Lung (tissue), 12 donors: ENCODE measurements around the gene RAD52. TPM values are rescaled to one million over a fixed set of nuclear protein-coding genes. Genes with fewer than 3 reads are reported as not detected.

Experiments used
- ATAC-seq: fragments of 200-7000 bp; cut with Tn5 transposase; one replicate; pipeline ENCODE4 v1.9.1; 2020; ENCODE audit warnings: moderate number of reproducible peaks; ENCODE audit not compliant: insufficient read depth, low FRiP score
- DNase-seq, 3 donors: peaks; one replicate each; pipeline ENCODE4 v3.0.0-alpha.2; 2013 to 2017
- H3K27ac ChIP-seq, 2 donors: one replicate each; pipeline ENCODE4 v1.5.1; 2013; ENCODE audit warnings: mild to moderate bottlenecking in 2 of 2, moderate library complexity in 2 of 2, control low read depth in 1 of 2, inconsistent platforms in 1 of 2, low read depth in 1 of 2, low read length in 1 of 2
- H3K27me3 ChIP-seq, 3 donors: one replicate each; pipeline ENCODE4 v1.5.1; 2013; ENCODE audit warnings: low read length in 2 of 3; ENCODE audit not compliant: control insufficient read depth in 3 of 3, insufficient read depth in 3 of 3
- H3K36me3 ChIP-seq, 4 donors: one replicate each; pipeline ENCODE4 v1.5.1; 2013; ENCODE audit warnings: low read length in 4 of 4, mild to moderate bottlenecking in 1 of 4, moderate library complexity in 1 of 4; ENCODE audit not compliant: control insufficient read depth in 4 of 4, insufficient read depth in 4 of 4
- H3K4me1 ChIP-seq, 5 donors: one replicate each; pipeline ENCODE4 v1.5.1; 2013; ENCODE audit warnings: low read length in 5 of 5, mild to moderate bottlenecking in 2 of 5, moderate library complexity in 1 of 5; ENCODE audit not compliant: control insufficient read depth in 5 of 5, insufficient read depth in 5 of 5
- H3K4me3 ChIP-seq: one replicate; pipeline ENCODE4 v1.5.1; 2013; ENCODE audit warnings: mild to moderate bottlenecking, control low read depth, moderate library complexity
- H3K9ac ChIP-seq, 2 donors: one replicate each; pipeline ENCODE4 v1.5.1; 2013; ENCODE audit warnings: low read length in 2 of 2, control low read depth in 1 of 2; ENCODE audit not compliant: insufficient read depth in 1 of 2
- H3K9me3 ChIP-seq, 4 donors: one replicate each; pipeline ENCODE4 v1.5.1; 2013; ENCODE audit warnings: low read length in 3 of 4, mild to moderate bottlenecking in 1 of 4, moderate library complexity in 1 of 4; ENCODE audit not compliant: control insufficient read depth in 4 of 4, insufficient read depth in 3 of 4
- CTCF ChIP-seq: IDR thresholded peaks from 2 replicates; pipeline ENCODE4 v1.5.1; 2012; ENCODE audit warnings: mild to moderate bottlenecking; ENCODE audit errors: control extremely low read depth, extremely low read depth
- WGBS, 2 donors: extraction: QIAGEN DNeasy Blood & Tissue Kit; methylation state at CpG; one replicate each; pipeline ENCODE4 v1.1.7; 2013; 5-methylcytosine and 5-hydroxymethylcytosine counted together
- polyA plus RNA-seq, 2 donors: library from polyadenylated mRNA; stranded (reverse); fragments of 200-250 nt; gene quantifications; one replicate each; pipeline ENCODE4 v1.2.1, GENCODE V29; 2013
- total RNA-seq, 2 donors: library from RNA; depleted of rRNA in 1 of 2; stranded (reverse); fragments of >200 nt in 1 of 2; gene quantifications; one replicate each; pipeline ENCODE4 v1.2.1, GENCODE V29; 2014 to 2021
- donor health status: control.
- donor health status: control.
- donor health status: Bipolar disorder and iron deficiency.
- donor health status: healthy.
- donor health status: DM: yes; HTN: yes; CAD: no.

Gene RAD52
- total and polyA plus RNA-seq, 4 donors: 4.3 to 36.8 (median 8.0) TPM

- DNase-seq (no peak), ATAC-seq (no peak)
- Histone ChIP-seq H3K4me1 (peaks cover 0 to 8% (median 2%) of the 10 kb centered on the region in 5 donors), H3K9me3 (no peaks in the 10 kb centered on the region), H3K27me3 (no peaks in the 10 kb centered on the region), H3K27ac (no peak overlapping the region), H3K36me3 (no peaks in the 10 kb centered on the region), H3K9ac (no peak overlapping the region), H3K4me3 (no peak overlapping the region)
- WGBS, 2 donors: 54 to 77% methylated on average over 1 of the region's 1 CpG
- no peak for TF ChIP-seq CTCF
These were observed 1.7 kb upstream of the RAD52 start for GRCh38 chr12:951176-951575.

DNA sequence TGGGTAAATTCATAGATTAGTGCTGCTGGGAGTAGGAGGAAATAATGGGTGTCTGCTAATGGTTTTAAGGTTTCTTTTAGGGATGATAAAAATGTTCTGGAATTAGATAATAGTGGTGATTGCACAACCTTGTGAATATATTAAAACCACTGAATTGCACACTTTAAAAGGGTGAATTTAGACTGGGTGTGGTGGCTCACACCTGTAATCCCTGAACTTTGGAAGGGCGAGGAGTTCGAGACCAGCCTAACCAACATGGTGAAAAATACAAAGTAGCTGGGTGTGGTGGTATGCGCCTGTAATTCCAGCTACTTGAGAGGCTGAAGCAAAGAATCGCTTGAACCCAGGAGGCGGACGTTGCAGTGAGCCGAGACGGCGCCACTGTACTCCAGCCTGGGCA lies 1.3 kb downstream of the RAD52 start:
- DNase-seq (no peak), ATAC-seq (no peak)
- no peaks in the 10 kb centered on the region for H3K27me3 ChIP-seq
- no peak overlapping the region for H3K4me3 ChIP-seq
- no peak overlapping the region for H3K27ac ChIP-seq
- H3K36me3 ChIP-seq: peaks cover 0 to 2% (median 0%) of the 10 kb centered on the region in 4 donors
- no peak for TF ChIP-seq CTCF
- WGBS, 2 donors: 93 to 94% methylated on average over 9 of the region's 9 CpGs
- no peaks in the 10 kb centered on the region for H3K9me3 ChIP-seq
- H3K9ac ChIP-seq: no peak overlapping the region
- H3K4me1 ChIP-seq: peaks cover 0 to 8% (median 2%) of the 10 kb centered on the region in 5 donors

GRCh38 chr12:946631-947030 lies 2.9 kb downstream of the RAD52 start:
- Histone ChIP-seq H3K36me3 (peaks cover 0 to 3% (median 1%) of the 10 kb centered on the region in 4 donors), H3K4me1 (peaks cover 0 to 8% (median 2%) of the 10 kb centered on the region in 5 donors), H3K4me3 (no peak overlapping the region), H3K9ac (no peak overlapping the region), H3K9me3 (no peaks in the 10 kb centered on the region), H3K27ac (no peak overlapping the region), H3K27me3 (no peaks in the 10 kb centered on the region)
- no peak for ATAC-seq
- no peak for DNase-seq
- no peak for TF ChIP-seq CTCF
- WGBS, 2 donors: 64 to 65% methylated on average over 6 of the region's 6 CpGs

DNA sequence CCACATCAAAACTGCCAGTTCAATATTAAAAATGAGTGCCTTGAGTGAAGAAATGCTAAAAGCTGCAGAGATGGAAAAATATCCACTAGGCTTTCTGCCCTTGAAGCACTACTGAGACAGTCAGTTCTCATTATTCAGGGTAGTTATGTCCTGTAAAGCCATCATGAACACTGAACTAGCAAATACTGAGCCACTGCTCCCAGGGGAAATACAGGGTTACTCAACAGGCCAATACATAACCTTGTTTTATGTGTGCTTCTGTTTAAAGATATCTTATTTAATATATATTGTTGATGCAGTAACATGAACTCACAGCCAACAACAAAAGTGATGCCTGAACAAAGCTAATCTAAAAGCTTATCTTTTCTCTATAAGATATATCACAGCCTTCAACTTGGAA lies 3.3 kb downstream of the RAD52 start:
- Histone ChIP-seq H3K4me3 (no peak overlapping the region), H3K9me3 (no peaks in the 10 kb centered on the region), H3K9ac (no peak overlapping the region), H3K27ac (no peak overlapping the region), H3K36me3 (peaks cover 0 to 3% (median 1%) of the 10 kb centered on the region in 4 donors), H3K27me3 (no peaks in the 10 kb centered on the region), H3K4me1 (peaks cover 0 to 8% (median 2%) of the 10 kb centered on the region in 5 donors)
- ATAC-seq (no peak), DNase-seq (no peak)
- TF ChIP-seq CTCF: no peak
